HEK293 (cell line): ENCODE data around the gene ACKR3.

Experiments
- CTCF ChIA-PET: fragments of 350-600 bp; formaldehyde crosslinking; extraction: SDS; loops from one replicate; lab custom pipeline; 2021; ENCODE audit warnings: antibody characterized with exemption; lab: Yijun Ruan, JAX
- POLR2A ChIA-PET: fragments of 300-600 bp; formaldehyde crosslinking; extraction: SDS; loops from one replicate; lab custom pipeline; 2020; ENCODE audit warnings: antibody characterized with exemption, inconsistent platforms; lab: Yijun Ruan, JAX
- H3K27ac ChIP-seq: fragments of 200-500 bp; sonication (Bioruptor generic); 2 replicates; pipeline ENCODE4 v1.5.1; 2014; ENCODE audit warnings: low read depth, low read length, control low read depth, inconsistent platforms; ENCODE audit errors: extremely low read depth
- H3K36me3 ChIP-seq, 2 experiments: fragments of 200-500 bp in 1 of 2; sonication (Bioruptor generic) in 1 of 2; 1 replicate in 1 of 2; 2 replicates in 1 of 2; pipeline ENCODE4 v1.5.1; 2014 to 2017; ENCODE audit warnings: inconsistent platforms in 2 of 2, low read length in 2 of 2; ENCODE audit not compliant: control insufficient read depth in 2 of 2, insufficient read depth in 1 of 2
- H3K4me1 ChIP-seq: fragments of 200-500 bp; sonication (Bioruptor generic); 2 replicates; pipeline ENCODE4 v1.5.1; 2014; ENCODE audit warnings: mild to moderate bottlenecking, low read length, inconsistent platforms; ENCODE audit not compliant: control insufficient read depth, insufficient read depth
- H3K4me3 ChIP-seq: 2 replicates; pipeline ENCODE4 v1.5.1; 2011; ENCODE audit warnings: low read depth, mild to moderate bottlenecking, control low read depth, low read length, moderate library complexity
- H3K9me3 ChIP-seq: fragments of 200-500 bp; sonication (Bioruptor generic); 2 replicates; pipeline ENCODE4 v1.5.1; 2014; ENCODE audit warnings: low read depth, low read length, inconsistent platforms; ENCODE audit not compliant: control insufficient read depth, insufficient read depth
- ATF2 ChIP-seq: fragments of 450-650 bp; formaldehyde crosslinking; IDR thresholded peaks from 2 replicates; pipeline ENCODE4 v1.5.1; 2016; ENCODE audit warnings: missing biosample characterization, missing genetic modification characterization, low read depth
- KLF16 ChIP-seq: fragments of 450-650 bp; formaldehyde crosslinking; IDR thresholded peaks from 2 replicates; pipeline ENCODE4 v1.5.1; 2017; ENCODE audit warnings: missing biosample characterization, missing genetic modification characterization
- PRDM4 ChIP-seq: fragments of 450-650 bp; formaldehyde crosslinking; IDR thresholded peaks from 2 replicates; pipeline ENCODE4 v1.5.1; 2017; ENCODE audit warnings: missing biosample characterization, missing genetic modification characterization
- PRDM6 ChIP-seq: fragments of 450-650 bp; formaldehyde crosslinking; IDR thresholded peaks from 2 replicates; pipeline ENCODE4 v1.5.1; 2017; ENCODE audit warnings: missing biosample characterization, missing genetic modification characterization
- ZFP37 ChIP-seq: fragments of 450-650 bp; formaldehyde crosslinking; IDR thresholded peaks from 2 replicates; pipeline ENCODE4 v1.5.1; 2016; ENCODE audit warnings: missing biosample characterization, missing genetic modification characterization
- ZNF16 ChIP-seq: fragments of 450-650 bp; formaldehyde crosslinking; IDR thresholded peaks from 2 replicates; pipeline ENCODE4 v1.5.1; 2016; ENCODE audit warnings: low read depth, missing biosample characterization, missing genetic modification characterization
- ZNF26 ChIP-seq: fragments of 450-650 bp; formaldehyde crosslinking; IDR thresholded peaks from 2 replicates; pipeline ENCODE4 v1.5.1; 2016; ENCODE audit warnings: missing biosample characterization, missing genetic modification characterization
- ZNF449 ChIP-seq: fragments of 450-650 bp; formaldehyde crosslinking; IDR thresholded peaks from 2 replicates; pipeline ENCODE4 v1.5.1; 2017; ENCODE audit warnings: missing biosample characterization, mild to moderate bottlenecking, missing genetic modification characterization, moderate library complexity
- ZNF518A ChIP-seq: fragments of 450-650 bp; formaldehyde crosslinking; conservative IDR thresholded peaks from 2 replicates; pipeline ENCODE4 v1.5.1; 2016; ENCODE audit warnings: low read depth, missing biosample characterization, missing genetic modification characterization
- ZSCAN4 ChIP-seq: fragments of 450-650 bp; formaldehyde crosslinking; IDR thresholded peaks from 2 replicates; pipeline ENCODE4 v1.5.1; 2017; ENCODE audit warnings: missing biosample characterization, missing genetic modification characterization

The ACKR3 gene

GRCh38 chr2:236525411-236525997 lies 44.1 kb upstream of the ACKR3 start (continued):
- no peak for TF ChIP-seq ZNF518A (tag by site-specific recombination)
- TF ChIP-seq PRDM6 (tag by site-specific recombination): no peak
- TF ChIP-seq KLF16 (tag by site-specific recombination): no peak
- TF ChIP-seq ATF2 (tag by site-specific recombination): no peak
- TF ChIP-seq ZFP37 (tag by site-specific recombination): no peak
- no peak for TF ChIP-seq ZSCAN4 (tag by site-specific recombination)
- TF ChIP-seq PRDM4: no peak
- TF ChIP-seq, all 188 proteins: peak for 0

GRCh38 chr2:236526455-236527158 lies 43.0 kb upstream of the ACKR3 start:
- ChIA-PET POLR2A (no interaction called here), CTCF (interaction anchor here (0.8 kb wide), 1 partner anchor 12 kb away, joined by 4 read pairs; no protein-coding TSS in a partner anchor)
- Histone ChIP-seq H3K27ac (no peak overlapping the region), H3K9me3 (no peaks in the 10 kb centered on the region), H3K36me3 (no peaks in the 10 kb centered on the region), H3K4me3 (no peak overlapping the region), H3K4me1 (no peaks in the 10 kb centered on the region)
- TF ChIP-seq ZNF26 (tag by site-specific recombination) (no peak), ZNF16 (tag by site-specific recombination) (no peak), ZNF449 (tag by site-specific recombination) (no peak)
